Measurements from ENCODE around the gene MSH2.
"Not testable (repeated sequence)": the region's sequence is repeated elsewhere in the genome, so short reads cannot be mapped to it uniquely, and the experiment has no call there.

Gene MSH2

DNA sequence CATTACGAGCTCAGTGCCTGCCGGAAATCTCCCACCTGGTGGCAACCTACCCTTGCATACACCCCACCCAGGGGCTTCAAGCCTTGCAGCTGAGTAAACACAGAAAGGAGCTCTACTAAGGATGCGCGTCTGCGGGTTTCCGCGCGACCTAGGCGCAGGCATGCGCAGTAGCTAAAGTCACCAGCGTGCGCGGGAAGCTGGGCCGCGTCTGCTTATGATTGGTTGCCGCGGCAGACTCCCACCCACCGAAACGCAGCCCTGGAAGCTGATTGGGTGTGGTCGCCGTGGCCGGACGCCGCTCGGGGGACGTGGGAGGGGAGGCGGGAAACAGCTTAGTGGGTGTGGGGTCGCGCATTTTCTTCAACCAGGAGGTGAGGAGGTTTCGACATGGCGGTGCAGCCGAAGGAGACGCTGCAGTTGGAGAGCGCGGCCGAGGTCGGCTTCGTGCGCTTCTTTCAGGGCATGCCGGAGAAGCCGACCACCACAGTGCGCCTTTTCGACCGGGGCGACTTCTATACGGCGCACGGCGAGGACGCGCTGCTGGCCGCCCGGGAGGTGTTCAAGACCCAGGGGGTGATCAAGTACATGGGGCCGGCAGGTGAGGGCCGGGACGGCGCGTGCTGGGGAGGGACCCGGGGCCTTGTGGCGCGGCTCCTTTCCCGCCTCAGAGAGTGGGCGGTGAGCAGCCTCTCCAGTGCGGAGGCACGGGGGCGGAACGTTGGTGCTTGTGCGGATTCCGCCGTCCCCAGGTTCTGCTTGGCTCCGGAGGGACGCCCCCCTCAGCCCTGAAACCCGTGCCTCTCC, at the start of gene MSH2:
MSH2 (plus strand) TSS at position 352 of the 804 bp plus-strand sequence; CDS start at position 388, 36 bp downstream.
- peak; percentile 96 to 97 for DNase-seq

DNA sequence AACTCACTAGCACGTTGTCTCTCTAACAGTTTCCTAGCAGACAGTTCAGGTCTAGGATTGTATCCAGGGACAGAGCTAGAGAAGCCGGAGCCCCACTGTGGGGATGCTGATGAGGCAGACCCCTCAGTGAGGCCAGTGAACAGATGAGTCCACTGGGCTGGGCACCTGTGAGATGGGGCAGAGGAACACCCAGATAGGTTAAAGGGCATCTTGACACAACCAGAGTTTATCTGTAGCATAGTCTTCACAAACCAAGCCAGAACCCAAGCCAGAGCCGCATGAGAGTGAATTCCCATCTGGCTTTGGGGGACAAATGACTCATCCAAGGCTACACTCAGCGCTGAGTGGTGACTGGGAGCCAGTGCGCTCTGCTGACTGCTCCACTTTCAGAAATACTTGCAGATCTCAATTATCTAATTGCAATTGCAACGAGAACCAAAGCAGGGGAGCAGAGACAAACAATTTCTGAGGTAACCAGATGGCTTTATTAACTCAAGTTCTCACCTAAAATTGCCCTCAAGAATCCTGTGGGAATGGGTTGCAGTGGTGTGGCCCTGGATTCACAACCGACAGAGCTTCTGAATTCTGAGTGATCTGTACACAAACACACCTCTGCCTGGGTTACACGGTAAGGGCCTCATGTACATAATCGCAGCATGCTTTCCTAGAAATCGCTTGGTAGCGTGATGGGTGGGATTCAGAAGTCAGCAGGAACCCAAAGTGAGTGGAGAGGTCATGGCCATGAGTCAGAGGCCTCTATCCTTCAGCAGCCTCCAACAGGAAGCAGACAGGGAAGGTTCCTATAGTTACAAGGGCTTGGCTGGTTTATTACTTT, 48.7 kb upstream of the MSH2 start:
- no peak for DNase-seq

DNA sequence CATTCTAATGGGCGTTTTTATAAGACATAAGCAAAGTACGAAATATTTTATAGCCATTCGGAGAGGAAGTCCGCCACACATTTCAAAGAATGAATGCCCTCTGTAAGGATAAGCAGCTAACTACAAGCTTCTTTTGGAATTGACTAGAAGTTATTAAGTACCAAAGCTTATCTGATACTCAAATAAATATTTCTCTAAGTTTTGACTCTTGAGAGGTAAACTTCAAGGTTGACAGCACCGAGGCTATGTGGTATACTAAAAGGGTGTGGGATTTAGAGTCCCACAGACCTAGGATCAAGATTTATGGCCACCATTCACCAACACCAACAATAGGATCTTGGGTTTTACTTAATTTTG, 48.1 kb upstream of the MSH2 start:
- no peak for DNase-seq

DNA sequence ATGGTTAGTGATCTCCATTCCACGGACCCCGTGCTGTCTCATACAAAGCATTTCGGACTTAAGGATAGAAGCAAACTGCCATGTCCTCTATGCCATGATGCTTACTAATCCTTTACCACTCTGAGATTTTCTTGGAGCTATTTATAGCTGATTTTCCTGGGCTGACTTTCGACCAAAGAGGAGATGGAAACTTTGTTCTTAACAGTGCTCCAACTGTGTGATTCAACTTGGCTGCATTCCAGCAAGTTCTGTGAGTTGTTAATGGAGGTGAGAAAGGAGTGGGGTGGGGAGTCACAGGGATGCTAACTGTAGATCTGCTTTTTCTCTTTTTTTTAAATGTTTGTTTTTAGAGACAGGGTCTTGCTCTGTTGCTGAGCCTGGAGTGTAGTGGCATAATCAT, 45.5 kb upstream of the MSH2 start:
- no peak for DNase-seq

DNA sequence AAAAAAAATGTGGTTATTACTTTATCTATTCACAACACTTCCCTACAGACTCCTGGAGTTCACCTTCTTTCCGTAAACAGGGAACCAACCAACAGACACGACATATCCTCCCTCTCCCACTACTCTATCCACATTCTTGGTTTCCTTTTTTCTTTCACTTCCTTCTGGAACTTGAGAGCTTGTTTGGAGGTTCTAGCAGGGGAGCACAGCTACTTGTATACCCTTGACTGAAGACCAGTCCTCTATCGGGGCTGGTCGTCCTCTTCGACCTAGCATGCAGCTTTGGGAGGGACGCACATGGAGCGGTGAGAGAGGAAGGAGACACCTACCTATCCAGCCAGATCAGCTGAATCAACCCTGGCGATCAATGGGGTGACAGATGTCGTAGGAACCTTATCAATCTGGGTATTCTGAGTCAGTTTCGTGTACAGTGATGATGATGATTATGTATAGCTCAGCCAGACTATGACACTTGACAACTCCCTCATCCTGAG, 43.5 kb upstream of the MSH2 start:
- no peak for DNase-seq

DNA sequence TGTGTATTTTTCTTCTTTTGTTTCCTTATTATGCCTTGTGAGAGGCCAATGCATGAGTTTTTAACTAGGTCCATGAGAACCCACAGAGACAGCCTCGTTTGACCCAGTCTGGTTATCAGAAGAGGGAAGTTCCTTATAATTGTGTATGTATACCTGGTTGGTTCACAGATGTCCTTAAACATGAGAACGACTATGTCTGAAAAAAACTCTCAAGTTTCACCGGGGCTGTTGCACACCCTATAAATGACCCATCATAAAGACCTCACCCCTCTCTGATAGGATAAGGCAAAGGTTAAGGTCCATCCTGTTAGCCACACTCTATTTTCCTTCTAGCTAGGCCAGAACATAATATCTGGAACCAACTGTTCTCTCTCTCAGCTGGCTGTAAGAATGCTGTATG, 42.7 kb upstream of the MSH2 start:
- DNase-seq = no peak

DNA sequence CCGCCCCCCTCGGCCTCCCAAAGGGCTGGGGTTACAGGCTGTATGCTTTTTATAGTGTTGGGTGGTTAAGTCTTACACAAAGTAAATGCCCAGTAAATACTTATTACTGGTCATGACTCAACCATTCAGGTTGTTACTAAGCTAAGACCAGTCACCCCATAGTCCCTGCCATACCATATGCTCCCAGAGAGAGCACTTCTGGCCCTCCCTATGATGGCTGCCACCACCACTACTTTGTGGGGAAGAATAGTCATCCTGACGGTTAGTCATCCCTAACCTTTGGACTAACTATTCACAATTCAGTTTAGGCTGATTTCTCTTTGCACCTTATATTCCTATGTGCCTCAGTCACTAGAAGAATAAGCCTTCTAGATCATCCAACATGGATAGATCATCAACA, 42.0 kb upstream of the MSH2 start:
- DNase-seq = no peak

DNA sequence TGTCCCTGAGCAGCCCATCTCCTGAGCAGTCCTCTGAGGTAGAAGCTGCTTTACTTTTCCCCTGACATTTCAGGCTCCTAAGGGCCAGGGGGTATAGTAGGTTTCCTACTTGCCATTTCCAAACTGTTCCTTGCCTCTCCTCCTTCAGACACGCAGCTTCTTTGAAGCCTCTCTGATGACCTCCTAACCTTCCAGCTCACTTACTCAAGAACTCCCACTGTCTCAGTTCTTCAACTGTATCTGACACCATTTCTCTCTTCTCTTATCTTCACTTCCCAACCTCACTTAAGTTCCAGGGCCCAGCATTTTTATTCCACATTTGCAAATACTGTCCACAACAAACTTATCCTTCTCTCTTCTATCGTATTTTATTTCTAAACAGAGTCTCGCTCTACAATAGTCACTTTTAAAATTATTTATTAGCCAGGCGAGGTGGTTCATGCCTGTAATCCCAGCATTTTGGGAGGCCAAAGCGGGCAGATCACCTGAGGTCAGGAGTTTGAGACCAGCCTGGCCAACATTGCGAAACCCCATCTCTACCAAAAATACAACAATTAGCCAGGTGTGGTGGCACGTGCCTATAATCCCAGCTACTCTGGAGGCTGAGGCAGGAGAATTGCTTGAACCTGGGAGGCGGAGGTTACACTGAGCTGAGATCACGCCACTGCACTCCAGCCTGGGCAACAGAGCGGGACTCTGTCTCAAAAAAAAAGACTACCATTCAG, 41.3 kb upstream of the MSH2 start:
- DNase-seq = not testable (repeated sequence)

DNA sequence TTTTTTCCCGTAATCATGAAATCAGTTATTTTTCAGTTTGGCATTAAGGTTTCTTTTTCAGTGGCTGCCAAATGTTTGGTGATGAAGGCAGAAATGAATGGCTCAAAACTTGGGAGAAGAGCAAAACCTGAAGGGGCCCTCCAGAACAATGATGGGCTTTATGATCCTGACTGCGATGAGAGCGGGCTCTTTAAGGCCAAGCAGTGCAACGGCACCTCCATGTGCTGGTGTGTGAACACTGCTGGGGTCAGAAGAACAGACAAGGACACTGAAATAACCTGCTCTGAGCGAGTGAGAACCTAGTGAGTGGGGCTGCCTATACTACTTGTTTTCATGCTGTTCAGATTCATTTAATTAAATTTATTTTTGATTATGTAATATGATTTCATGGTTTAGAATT, 29.2 kb upstream of the MSH2 start:
- no peak for DNase-seq

DNA sequence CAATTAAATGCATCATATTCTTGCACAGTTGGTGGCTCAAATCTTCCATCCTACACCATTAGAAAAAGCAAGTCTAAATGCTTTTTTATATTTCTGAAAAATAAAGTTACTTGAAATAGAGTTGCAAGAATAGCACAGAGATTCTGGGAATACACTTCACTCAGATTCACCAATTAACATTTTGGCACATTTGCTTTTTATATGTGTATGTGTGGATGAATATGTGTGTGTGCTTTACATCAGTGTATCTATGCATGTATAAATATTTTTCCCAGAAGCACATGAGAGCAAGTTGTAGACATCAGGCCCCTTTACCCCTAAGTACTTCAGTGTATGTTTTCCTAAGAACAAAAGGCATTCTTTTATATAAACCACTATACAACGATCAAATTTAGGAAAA, 27.6 kb upstream of the MSH2 start:
- no peak for DNase-seq

DNA sequence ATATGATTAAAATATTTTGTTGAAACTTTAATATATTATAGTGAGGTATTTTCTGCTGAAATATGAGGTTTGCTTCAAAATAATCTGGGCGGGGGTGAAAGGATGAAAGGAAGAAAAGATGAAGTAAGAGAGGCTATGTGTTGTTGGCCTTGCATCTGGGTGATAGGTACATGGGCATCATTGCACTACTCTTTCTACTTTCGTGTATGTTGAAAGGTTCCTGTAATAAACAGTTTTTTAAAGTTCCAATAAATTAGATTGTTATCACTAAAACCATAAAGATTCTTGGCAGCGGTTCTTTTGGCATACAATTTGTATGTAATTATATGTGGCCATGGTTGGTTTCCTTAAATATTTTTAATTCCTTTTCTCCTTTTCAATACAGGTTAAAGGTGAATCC, 23.6 kb upstream of the MSH2 start:
- no peak for DNase-seq

DNA sequence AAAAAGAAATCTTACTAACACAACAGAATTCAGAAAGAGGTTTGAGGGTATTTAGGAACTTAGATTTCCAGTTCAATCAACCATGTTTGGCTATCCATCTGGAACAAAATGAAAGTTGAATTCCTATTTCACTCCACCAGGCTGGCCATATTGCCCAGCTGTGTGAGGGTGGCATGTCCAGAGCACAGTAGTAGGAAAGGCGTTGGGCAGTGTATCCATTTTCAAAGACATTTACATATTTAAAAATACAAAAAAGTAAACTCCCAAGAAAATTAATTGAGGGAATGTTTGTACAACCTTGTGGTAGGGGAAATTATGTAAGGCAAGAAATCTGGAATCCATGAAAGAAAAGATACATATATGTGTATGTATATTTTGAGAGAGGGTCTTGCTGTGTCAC, 21.5 kb upstream of the MSH2 start:
- DNase-seq = no peak

DNA sequence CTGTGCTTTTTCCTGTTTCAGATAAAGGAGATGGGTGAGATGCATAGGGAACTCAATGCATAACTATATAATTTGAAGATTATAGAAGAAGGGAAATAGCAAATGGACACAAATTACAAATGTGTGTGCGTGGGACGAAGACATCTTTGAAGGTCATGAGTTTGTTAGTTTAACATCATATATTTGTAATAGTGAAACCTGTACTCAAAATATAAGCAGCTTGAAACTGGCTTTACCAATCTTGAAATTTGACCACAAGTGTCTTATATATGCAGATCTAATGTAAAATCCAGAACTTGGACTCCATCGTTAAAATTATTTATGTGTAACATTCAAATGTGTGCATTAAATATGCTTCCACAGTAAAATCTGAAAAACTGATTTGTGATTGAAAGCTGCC, 16.4 kb upstream of the MSH2 start:
- no peak for DNase-seq

DNA sequence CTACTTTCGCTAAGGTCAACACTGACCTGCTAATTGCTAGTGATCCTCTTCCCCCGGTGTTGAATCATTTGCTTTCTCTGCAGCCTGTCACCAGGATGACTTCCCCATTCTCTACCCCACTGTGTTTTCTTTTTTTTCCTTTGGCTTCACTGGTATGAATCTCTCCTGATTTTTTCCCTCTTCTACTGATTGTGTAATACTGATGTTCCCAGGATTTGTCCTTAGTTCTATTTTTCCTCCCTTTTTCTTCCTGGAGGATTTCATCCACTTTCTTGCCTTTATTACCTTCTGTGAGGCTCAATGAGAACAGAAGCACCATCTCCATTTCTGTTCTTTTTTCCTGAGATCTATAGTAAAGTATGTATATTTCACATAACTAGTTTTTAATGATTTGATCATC, 14.1 kb upstream of the MSH2 start:
- no peak for DNase-seq

DNA sequence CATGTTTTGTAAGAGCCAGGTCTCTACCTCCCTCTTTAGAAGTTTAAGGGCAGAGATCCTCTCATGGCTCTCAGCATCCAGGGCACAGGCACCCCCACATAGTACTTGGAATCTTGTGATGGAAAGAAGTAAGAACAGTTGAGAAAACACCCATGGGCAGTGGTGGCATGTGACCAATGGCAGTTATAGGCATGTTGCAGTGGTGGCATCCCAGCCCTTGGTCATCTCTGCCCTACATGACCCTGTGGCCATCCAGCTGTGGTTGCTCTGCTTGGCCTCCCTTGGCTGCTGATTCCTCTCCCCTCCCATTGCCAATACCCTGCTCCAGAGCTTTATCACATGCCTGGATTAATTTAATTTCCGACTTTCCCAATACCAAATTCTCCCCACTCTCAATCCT, 13.3 kb upstream of the MSH2 start:
- DNase-seq = no peak

DNA sequence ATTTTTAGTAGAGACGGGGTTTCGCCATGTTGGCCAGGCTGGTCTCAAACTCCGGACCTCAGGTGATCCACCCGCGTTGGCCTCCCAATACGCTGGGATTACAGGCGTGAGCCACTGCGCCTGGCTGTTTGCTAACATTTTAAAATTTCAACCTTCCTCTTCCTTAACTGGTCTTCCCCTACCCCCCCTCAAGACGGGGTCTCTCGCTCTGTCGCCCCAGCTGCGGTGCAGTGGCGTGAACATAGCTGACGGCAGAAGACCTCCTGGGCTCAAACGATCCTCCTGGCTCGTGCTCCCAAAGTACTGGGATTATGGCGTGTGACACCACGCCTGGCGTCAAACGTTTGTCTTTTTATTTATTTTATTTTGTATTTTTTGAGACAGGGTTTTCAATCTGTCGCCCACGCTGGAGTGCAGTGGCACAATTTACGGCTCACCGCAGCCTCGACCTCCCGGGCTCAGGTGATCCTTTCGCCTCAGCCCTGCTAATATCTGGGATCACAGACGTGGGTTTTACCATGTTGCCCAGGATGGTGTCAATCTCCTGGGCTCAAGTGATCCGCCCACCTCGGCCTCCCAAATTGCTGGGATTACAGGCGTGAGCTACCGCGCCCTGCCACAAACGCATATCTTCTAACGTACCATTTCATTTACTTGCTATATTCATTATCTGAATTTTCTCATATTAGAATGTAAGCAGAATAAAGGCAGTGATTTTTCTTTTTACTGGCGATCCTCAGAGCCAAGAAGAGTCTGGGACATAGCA, 984 bp upstream of the MSH2 start:
- no peak for DNase-seq

DNA sequence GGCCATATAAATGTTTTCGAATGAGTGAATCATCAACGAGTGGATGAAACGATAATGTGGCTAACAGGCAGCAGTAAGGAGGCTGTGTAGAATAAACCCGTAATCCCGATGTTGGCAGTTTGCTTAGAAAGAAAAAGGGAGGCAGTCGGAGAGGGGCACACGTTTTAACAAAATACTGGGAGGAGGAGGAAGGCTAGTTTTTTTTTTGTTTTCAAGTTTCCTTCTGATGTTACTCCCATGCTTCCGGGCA, 476 bp upstream of the MSH2 start:
- DNase-seq = no peak

DNA sequence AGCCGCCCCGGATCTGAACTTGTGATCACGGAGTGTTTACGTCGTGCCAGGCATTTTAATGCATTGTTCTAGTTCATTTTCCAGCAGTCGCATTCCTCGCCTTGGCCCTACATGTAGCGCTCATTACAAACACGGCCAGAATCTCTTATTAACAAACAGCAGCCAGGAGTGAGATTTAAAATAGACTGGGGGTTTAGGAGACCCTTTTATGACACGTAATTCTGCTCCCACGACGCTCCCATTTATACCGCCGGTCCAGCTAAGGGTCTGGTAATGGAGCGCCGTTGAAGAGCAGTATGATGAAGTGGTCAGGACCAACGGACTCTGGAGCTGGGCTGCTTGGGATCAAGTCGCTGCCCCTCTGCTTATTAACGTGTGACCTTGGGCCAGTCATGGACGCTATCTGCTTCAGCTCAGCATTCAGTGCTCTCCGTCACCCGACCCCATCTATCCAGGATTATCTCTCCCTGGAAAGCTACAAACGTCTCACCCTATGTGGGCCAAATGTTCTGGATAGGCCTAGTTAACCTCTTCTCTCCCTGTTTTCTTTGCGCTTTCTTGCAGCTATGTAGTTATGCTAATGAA, 745 bp downstream of the MSH2 start:
- peak; percentile 32 to 68 for DNase-seq

DNA sequence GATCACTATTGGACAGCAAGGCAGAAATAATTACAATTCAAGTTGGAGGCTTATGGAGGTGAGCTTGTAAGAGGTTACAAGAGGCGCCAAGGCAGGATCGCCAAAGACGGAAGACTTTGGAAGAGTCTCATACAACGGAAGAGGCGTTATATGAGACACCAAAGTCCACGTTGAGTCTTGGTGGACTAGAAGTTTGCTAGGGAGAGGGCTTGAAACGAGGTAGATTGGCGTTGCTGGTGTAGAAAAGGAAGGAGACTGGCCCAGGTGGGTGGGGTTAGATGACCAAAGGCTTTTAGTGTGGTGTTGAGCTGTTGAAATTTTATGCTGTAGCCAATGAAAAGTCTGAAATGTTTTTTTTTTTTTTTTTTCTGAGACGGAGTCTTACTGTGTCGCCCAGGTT, 1.4 kb downstream of the MSH2 start:
- DNase-seq = no peak

DNA sequence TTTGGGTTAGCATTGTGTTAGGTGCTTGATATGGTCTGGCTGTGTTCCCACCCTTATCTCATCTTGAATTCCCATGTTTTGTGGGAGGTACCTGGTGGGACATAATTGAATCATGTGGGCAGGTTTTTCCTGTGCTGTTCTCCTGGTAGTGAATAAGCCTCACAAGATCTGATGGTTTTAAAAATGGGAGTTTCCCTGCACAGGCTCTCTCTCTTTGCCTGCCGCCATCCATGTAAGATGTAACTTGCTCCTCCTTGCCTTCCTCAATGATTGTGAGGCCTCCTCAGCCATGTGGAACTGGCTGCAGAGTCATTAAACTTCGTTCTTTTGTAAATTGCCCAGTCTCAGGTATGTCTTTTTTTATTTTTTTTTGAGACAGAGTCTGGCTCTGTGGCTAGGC, 2.8 kb downstream of the MSH2 start:
- DNase-seq = no peak

DNA sequence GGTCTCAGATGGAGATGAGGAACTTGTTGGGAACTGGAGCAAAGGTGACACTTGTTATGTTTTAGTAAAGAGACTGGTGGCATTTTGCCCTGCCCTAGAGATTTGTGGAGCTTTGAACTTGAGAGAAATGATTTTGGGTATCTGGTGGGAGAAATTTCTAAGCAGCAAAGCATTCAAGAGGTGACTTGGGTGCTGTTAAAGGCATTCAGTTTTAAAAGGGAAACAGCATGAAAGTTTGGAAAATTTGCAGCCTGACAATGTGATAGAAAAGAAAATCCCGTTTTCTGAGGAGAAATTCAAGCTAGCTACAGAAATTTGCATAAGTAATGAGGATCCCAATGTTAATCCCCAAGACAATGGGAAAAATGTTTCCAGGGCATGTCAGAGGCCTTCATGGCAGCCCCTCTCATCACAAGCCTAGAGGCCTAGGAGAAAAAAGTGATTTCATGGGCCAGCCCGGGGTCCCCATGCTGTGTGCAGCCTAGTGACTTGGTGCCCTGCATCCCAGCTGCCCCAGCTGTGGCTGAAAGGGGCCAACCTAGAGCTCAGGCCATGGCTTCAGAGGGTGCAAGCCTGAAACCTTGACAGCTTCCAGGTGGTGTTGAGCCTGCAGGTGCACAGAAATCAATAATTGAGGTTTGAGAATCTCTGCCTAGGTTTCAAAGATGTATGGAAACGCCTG, 3.8 kb downstream of the MSH2 start:
- DNase-seq = not testable (repeated sequence)

DNA sequence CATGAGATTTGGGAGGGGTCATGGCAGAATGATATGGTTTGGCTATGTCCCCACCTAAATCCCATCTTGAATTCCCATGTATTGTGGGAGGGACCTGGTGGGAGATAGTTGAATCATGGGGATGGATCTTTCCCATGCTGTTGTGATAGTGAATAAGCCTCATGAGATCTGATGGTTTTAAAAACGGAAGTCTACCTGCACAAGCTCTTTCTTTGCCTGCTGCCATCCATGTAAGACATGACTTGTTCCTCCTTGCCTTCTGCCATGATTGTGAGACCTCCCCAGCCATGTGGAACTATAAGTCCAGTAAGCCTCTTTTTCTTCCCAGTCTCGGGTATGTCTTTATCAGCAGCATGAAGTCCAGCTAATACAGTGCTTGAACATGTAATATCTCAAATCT, 5.0 kb downstream of the MSH2 start:
- not testable (repeated sequence) for DNase-seq
